WTC11 (cell line): ENCODE data around the gene FAM107B.

Experiments
- CBFB ChIP-seq: sonication (generic); formaldehyde crosslinking; IDR thresholded peaks from 2 replicates; pipeline ENCODE4 v1.8.1; 2022; ENCODE audit warnings: mild to moderate bottlenecking, low read depth, missing genetic modification reagents
- CTCF ChIP-seq: fragments of 200-600 bp; IDR thresholded peaks from 2 replicates; pipeline ENCODE4 v1.8.0; 2022; ENCODE audit warnings: antibody characterized with exemption
- E2F1 ChIP-seq: sonication (generic); formaldehyde crosslinking; IDR thresholded peaks from 2 replicates; pipeline ENCODE4 v1.8.0; 2022; ENCODE audit warnings: mild to moderate bottlenecking, missing genetic modification reagents
- FOXK1 ChIP-seq: sonication (generic); formaldehyde crosslinking; IDR thresholded peaks from 2 replicates; pipeline ENCODE4 v1.8.0; 2022; ENCODE audit warnings: mild to moderate bottlenecking, moderate library complexity, missing genetic modification reagents

- TF ChIP-seq CTCF (no peak), CBFB (no peak), FOXK1 (no peak), E2F1 (CRISPR knock-in tag) (no peak)
These were observed 125.0 kb downstream of the FAM107B start for GRCh38 chr10:14649739-14650138.
